GF-D8 (cell line): ENCODE results near the gene PCBP3.
"Not testable (repeated sequence)": the region's sequence is repeated elsewhere in the genome, so short reads cannot be mapped to it uniquely, and the experiment has no call there.

Experiments
- DNase-seq: peaks from one replicate; lab custom pipeline; 2025; lab: John Stamatoyannopoulos, UW

The PCBP3 gene

GRCh38 chr21:45635271-45636151, 8.0 kb upstream of the PCBP3 start:
- DNase-seq, result no peak

GRCh38 chr21:45636459-45636858, 7.1 kb upstream of the PCBP3 start:
- no peak for DNase-seq

- no peak for DNase-seq
Measured at GRCh38 chr21:45636951-45637646, 6.4 kb upstream of the PCBP3 start.

- DNase-seq, result no peak
Measured at GRCh38 chr21:45637883-45638282, 5.6 kb upstream of the PCBP3 start.

- DNase-seq, result no peak
Measured at GRCh38 chr21:45638707-45639106, 4.8 kb upstream of the PCBP3 start.

GRCh38 chr21:45639206-45640000, 4.1 kb upstream of the PCBP3 start:
- DNase-seq, result no peak

GRCh38 chr21:45640001-45640887, 3.3 kb upstream of the PCBP3 start:
- DNase-seq, result no peak

- no peak for DNase-seq
Measured at GRCh38 chr21:45640888-45641479, 2.5 kb upstream of the PCBP3 start.

GRCh38 chr21:45641480-45642035, 2.0 kb upstream of the PCBP3 start:
- no peak for DNase-seq

- DNase-seq, result no peak
Measured at GRCh38 chr21:45642122-45642813, 1.3 kb upstream of the PCBP3 start.

- DNase-seq, result no peak
Measured at GRCh38 chr21:45644041-45644906, 749 bp downstream of the PCBP3 start.

GRCh38 chr21:45651921-45652320, 8.4 kb downstream of the PCBP3 start:
- DNase-seq, result no peak

- no peak for DNase-seq
Measured at GRCh38 chr21:45655124-45655523, 11.6 kb downstream of the PCBP3 start.

- not testable (repeated sequence) for DNase-seq
Measured at GRCh38 chr21:45656114-45656513, 12.6 kb downstream of the PCBP3 start.

GRCh38 chr21:45661913-45662622, 18.5 kb downstream of the PCBP3 start:
- not testable (repeated sequence) for DNase-seq

GRCh38 chr21:45662623-45663245, 19.2 kb downstream of the PCBP3 start:
- not testable (repeated sequence) for DNase-seq

GRCh38 chr21:45669382-45669781, 25.9 kb downstream of the PCBP3 start:
- no peak for DNase-seq

- no peak for DNase-seq
Measured at GRCh38 chr21:45670731-45671130, 27.2 kb downstream of the PCBP3 start.
